Head of caudate nucleus (tissue), 42 donors: ENCODE measurements around the gene UHRF1.
"Not testable (repeated sequence)": the region's sequence is repeated elsewhere in the genome, so short reads cannot be mapped to it uniquely, and the experiment has no call there.

ENCODE experiments used
- DNase-seq, 42 donors: peaks; one replicate each; pipeline versions ENCODE4 v3.0.0 to v3.0.0-alpha.2; 2020 to 2021; ENCODE audit warnings: mixed read lengths in 7 of 42
- intact Hi-C: fragments of 100-400 bp; cut with DNase I; formaldehyde crosslinking; loops from one replicate; pipeline ENCODE4 v1.15.0; 2022

Gene UHRF1

DNA sequence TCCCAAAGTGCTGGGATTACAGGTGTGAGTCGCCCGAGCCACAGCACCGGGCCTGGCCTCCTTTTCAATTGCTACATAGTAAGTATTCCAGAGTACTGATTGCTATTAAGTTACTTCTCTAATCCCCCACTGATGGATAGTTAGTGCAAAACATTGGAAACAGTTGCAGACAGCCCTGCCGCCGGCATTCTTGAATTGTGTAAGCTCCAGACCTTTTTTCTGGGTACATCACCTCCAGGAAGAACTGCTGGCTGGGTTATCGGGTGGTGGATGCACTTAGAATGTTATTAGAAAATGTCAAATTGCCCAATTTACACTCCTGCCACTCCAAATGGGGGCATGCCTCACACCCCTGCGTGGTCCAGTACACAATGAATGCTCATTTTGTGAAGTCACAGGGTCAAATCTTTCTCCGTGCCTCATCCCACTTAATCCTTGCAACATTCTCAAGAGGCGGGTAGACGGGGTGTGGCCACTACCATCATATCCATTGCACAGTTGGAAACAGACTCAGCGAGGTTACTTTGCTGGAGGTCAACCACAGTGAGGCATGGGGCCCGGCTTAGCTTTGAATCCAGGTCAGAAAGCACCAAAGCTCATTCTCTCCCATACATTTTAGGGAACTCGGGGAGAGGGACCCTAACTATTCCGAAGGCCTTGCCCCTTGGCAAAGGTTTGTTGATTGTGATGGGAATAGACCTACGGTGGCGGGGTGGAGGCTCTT is 58.6 kb downstream of the UHRF1 start:
- intact Hi-C loops, result loop anchor here (5.0 kb wide), 1 partner anchor 64 kb away; no protein-coding TSS in a partner anchor
- peak in 1 of 42 donors; percentile 14 for DNase-seq

DNA sequence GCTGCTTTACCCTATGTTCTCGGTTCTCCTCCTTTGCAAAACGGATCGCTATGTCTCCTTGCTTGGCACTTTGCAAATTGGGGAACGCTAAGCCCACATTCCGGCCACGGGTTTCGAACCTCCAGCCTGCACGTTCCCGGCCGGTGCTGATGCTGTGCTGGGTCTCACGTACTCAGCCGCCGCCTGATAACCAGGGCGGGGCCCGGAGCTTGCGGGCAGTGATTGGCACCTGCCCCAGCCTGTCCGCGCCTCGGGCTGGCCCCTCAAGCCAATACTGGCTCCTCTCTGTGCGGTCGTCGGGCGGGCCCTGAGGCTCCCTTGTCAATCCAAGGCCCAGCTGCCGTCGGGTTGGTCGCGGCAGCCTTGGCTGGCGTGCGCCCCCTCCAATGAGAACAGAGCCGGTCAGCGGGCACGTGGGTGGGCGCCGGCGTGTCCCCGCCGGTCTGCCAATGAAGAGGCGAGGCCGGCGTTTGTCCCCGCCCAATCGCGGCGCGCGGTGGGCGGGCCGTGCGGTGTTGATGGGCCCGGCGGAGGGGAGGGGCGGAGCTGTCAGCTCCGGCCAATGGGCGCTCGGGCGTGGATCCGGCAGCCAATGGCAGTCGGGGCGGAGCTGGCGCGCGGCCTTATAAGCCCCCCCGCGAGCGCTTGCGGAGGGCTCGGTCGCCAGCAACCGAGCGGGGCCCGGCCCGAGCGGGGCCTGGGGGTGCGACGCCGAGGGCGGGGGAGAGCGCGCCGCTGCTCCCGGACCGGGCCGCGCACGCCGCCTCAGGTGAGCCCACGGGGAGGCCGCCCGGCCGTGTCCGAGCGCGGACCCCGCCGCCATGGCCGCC is 59.4 kb downstream of the UHRF1 start, which contains the start of gene KDM4B:
KDM4B (plus strand) TSS at position 652 of the 830 bp plus-strand sequence. CDS start 63,778 bp downstream, outside the sequence.
- intact Hi-C loops, result loop anchor here (5.0 kb wide), 1 partner anchor 64 kb away; no protein-coding TSS in a partner anchor

DNA sequence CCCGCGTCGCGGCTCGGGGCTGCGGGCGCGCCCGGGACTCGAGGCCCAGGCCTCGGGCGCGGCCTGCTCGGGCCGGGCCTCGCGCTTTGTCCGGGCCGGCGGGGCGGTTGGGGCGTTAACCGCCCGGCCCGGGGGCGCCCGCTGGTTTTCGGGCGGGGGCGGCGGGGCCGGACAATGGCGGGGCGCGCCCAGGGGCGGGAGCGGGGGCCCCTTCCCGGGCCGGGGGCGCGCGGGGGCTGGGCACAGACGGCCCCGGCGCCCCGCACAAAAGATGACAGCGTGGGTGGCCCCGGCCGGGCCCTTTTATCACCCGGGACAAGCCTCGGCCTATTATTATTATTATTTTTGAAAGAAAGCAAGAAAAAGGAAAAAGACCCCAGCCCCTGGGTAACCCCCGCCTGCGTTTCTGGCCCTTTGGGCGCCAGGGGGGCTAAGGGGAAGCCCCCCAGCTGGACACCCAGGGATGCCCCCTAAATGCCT is 60.0 kb downstream of the UHRF1 start:
- no peak for DNase-seq
- intact Hi-C loops, result loop anchor here (5.0 kb wide), 1 partner anchor 63 kb away; no protein-coding TSS in a partner anchor

More for the DNA sequence above, 59.4 kb downstream of the UHRF1 start, which contains the start of gene KDM4B:
- DNase-seq, result peak; percentile 97 to 100 (median 99)

DNA sequence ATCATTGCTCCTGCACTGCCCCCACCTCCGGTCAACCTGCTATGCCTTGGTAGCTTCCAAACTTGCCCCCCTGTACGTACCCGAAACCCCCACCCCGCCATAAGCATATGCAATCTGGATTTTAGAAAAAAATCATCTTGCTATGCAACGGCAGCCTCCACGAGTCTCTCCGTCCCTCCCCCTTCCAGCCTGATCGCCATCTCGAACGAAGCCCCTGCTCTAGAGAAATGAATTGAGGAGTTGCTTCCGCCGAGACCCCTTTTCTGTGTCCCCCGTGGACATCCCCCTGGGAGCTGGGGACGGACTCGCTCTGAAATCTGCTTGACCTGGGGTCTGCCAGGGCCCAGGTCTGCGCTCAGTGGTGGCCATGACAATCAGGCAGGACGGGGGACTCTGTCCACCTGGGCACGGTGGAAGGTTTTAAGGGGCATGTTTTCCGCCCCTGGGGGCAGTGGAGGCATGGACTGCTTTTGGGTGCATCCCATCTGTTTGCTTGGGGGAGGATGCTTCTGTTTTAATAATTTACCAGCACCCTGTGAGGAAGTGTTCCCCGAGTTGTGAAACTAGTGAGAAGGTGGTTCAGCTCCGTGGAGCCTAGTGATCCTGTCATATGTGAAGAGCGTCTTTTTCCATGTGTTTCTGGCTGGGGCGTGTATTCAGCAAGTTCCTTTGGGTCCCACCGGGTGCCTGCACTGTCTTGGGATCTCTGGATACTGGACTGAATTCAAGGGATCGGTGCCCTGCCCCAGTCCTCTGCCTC is 60.7 kb downstream of the UHRF1 start:
- peak in 18 of 42 donors; percentile 20 to 65 (median 39) for DNase-seq
- intact Hi-C loops, result loop anchor here (5.0 kb wide), 1 partner anchor 62 kb away; no protein-coding TSS in a partner anchor

DNA sequence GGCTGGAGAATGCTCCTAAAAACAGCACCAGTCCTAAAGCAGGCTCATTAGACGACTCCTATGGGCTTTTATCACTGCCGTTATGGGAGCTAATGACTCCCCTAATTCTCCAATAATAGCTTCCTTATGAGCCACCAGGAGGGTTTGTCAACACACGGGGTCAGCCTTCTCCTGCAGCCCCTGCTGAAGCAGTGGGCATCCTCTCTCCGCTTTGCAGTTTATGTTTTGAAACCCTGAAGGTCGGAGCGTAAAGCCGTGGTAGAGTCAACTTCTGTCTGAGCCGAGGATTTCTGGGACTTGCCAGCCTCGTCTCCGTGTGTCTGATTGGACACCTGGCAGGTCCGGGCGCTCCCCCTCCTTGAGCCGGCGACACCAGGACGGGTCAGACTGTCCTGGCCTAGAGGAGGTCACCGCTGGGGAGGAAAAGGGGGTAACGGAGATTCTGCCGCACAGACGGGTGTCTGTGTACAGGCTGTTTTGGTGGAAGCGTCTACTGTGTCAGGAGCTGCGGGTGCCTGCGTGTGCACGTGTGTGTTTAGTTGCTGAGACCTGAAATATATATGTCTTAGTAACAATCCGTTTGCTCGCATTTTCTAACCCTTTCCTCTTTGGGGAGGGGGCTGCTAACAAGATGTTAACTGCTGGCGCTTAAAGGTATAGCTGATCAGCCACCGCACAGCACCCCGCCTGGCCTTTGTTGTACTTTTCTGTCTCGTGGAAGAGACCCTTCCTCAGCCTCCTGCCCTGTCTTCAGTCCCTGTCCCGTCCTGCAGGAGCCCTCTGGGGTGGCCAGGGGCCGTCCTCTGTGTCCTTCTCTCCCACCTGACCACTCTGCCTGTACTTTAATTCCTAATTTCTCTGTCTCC is 61.5 kb downstream of the UHRF1 start:
- no peak for DNase-seq
- intact Hi-C loops, result no loop called here

DNA sequence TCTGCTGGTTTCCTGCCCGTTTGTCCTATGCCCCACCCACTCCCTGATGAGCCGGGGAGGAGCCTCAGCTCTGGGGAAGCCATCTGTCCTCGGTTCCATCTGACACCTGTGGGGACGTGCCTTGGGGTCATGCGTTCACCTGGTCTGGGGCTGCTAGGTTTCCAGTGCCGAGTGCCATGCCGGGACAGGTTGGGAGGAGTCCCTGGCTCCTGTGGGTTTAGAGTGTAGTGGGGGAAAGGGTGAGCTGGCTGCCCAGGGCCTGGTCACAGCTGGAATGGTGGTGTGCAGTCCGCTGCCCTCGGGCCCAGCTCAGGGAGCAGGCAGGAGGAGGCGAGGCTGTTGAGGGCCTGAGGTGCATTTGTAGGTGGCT is 62.1 kb downstream of the UHRF1 start:
- intact Hi-C loops, result no loop called here
- no peak for DNase-seq

DNA sequence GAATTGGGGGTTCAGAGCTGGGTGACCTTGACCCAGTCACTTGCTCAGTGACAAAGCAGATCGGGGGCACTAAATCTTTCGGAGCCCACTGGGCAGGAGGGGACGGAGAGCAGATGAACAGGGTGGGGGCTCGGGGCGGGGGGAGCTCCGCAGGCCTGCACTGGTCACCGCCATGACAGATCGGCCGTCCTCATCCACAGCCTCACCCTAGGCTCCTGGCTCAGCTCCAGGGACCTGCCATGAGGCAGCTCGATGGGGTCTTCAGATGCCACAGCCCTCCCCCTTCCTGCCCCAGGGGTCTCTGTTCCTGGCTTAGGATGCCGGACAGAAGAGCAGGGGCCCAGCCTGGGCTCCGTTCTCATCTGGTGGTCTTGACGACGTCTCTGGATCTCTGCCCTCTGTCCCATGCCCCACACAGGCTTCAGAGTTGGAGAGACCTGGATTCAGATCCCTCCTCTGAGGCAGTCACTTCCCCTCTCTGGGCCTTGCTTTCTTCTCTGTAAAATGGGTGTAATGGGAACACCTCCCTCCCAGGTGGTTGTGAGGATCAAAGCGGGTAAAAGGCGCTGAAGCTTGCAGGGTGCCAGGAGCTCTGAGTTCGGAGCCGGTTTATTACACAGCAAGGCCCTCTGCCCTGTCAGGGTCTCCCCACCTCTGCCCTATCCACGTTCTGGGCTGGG is 62.7 kb downstream of the UHRF1 start:
- intact Hi-C loops, result no loop called here
- no peak for DNase-seq

DNA sequence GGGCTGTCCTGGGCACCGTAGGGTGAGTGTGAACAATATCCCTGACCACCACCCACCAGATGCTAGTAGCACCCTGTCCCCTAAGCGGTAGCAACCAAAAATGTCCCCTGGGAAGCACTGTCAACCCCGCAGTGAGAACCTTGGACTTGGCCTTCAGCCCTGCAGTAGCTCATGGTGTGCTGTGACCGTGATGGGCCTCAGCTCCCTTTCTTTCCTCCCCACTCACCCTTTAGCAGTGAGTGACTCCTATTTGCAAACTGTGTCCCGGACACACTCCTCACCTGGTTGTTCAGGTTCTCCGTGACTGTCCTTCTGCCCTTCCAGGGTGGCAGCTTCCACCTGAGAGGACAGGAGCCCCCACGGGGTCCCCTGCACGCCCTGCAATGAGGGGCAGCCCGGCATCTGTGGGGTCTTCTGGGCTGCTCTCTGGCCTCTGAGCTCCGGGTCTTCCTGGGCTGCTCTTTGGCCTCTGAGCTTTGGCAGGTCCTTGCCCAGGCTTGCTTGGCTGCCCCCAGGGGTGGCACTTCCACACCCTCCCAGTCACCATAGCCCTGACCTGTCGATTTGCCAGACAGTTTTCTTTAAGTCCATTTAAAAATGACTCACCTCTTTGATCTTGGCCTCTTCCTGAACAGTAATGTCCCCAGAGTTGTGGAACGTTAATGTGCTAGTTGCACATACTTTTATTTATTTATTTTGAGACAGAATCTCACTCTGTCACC is 63.4 kb downstream of the UHRF1 start:
- DNase-seq, result no peak
- intact Hi-C loops, result no loop called here

DNA sequence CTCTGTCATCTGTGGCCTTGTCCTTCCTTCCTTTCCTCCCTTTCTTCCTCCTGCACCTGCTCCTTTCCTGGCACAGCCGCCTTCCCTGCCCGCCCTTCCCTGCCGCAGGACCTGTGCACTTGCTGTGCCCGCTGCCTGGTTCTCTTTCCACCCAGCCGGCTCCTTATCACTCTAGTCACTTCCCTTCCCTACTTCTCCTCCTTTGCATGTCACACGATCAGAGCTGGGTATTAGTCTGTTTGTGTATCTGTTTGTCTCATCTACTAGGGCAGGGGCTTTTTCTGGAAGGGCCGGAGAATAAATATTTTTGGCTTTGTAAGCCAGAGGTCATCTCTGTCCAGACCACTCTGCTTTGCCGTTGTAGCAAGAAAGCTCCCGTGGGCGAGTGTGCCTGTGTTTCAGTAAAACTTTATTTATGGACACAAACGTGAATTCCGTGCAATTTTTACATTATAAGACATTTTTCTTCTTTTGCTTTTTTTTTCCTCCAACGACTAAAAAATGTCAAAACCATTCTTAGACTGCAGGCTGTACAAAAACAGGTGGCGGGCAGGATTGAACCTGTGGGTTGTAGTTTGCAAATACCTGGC is 65.7 kb downstream of the UHRF1 start:
- DNase-seq, result no peak
- intact Hi-C loops, result no loop called here

DNA sequence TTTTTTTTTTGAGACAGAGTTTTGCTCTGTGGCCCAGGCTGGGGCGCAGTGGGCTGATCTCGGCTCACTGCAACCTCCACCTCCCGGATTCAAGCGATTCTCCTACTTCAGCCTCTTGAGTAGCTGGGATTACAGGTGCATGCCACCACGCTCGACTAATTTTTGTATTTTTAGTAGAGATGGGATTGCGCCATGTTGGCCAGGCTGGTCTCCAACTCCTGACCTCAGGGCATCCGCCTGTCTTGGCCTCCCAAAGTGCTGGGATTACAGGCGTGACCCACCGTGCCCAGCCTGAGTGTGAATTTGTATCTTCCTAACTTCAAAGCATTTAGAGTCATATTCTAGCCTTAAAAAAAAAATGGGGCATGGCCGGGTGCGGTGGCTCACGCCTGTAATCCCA is 66.3 kb downstream of the UHRF1 start:
- intact Hi-C loops, DNase-seq: not testable (repeated sequence)

DNA sequence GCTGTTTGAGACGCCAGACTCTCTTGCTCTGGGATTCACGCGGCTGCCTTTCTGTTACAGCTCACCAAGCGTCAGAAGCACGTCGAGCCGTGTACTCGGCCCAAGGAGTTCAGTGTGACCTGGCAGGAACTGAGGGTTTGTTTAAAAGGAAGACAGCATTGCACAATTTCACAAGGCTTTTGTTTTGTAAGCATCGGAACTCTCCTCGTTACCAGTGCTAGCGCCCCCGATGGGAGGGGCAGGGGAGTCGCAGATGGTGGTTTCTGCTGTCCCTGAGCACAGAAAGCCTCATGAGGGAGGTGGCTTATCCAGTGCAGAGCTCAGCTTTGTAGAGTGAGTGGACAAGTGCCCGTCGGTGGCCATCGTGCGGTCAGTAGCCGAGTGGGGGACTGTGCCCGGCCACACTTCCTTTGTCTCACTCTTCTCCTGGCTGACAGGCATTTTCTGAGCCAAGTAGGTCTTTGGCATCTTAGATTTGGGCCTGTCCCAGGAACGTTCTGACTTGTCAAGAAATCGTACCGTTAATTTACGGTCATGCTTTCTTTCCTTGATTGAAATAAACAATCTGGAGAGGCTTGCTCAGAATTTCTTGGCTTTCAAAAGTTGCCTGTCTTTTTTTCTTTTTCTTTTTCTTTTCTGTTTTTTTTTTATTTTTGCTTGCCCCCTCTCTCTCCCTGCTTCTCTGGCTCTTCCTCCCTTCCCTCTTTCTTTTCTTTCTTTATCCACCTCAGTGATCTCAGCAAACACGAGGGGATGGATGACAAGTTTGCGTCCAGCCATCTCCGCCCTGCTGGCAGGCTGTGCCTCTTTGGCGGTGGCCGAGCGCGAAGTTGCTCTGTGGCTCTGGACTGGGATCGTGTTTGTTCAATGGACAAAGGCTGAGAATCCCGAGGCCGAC is 67.3 kb downstream of the UHRF1 start:
- intact Hi-C loops, result no loop called here

DNA sequence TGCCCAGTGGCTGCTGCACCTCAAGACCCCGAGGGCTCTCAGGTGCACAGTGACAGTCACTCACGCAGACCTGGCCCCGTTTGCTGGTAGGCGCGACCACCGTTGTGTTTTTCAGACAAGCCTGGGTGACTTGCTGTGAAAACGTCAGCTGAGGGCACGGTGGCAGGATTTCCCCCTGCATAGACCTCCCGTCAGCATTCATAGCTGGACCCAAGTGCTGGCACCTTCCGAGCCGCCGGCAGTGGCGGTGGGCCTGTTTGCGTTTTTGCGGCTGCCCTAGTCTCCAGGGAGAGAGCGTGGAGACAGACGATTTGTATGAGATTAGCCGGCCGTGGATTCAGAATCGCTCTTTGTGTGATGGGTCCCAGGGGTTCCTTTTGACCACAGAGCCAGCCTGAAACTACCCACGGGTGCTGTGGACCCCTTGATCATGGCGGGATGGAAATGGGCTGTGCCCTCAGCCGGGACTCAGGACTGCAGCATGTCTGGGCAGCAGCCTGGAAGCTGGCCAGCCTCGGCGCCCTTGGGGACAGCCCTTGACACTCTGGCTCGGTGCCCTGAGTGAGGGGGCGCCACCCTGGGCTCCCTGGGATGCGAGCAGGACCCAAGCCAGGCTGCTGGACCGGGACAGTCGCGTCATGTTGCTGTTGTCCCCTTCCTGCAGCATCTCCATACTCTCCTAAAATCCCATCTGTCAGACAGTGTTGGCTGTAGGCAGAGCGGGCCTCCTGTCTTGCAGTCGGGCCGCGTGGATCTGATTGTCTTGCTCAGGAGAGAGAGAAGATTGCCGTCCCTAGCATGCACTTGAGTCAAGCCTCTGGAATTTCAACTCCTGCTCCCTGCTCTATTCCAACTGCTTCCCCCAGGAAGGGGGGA is 68.2 kb downstream of the UHRF1 start:
- intact Hi-C loops, result no loop called here
- DNase-seq, result peak in 3 of 42 donors; percentile 18 to 55 (median 34)

More for the DNA sequence above, 67.3 kb downstream of the UHRF1 start:
- DNase-seq, result peak in 39 of 42 donors; percentile 24 to 86 (median 54)

DNA sequence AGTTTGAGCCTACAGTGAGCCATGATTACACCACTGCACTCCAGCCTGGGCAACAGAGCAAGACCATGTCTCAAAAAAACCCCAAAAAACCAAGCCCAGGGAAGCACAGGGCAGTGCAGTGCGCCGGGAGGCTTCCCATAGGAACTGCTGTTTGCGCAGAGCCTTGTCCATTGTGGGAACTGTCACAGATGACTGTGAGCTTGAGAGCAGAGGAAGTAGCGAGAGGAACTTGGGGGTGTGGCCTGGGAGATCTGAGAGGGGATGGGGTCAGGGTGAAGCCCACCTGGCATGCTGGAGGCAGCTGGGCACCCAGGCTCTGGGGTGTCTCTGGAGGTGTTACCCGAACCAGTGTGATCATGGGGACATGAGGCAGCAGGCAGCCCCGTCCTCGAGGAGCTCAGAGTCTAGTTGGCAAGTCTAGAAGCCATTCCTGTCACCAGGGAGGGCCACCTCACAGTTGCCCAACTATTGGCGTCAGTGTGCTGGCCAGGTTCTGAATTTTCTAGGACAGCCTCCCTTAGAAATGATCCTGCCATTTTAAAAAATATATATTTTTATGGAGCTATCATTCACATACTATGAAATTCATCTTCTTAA is 70.0 kb downstream of the UHRF1 start:
- intact Hi-C loops, result no loop called here
- no peak for DNase-seq

DNA sequence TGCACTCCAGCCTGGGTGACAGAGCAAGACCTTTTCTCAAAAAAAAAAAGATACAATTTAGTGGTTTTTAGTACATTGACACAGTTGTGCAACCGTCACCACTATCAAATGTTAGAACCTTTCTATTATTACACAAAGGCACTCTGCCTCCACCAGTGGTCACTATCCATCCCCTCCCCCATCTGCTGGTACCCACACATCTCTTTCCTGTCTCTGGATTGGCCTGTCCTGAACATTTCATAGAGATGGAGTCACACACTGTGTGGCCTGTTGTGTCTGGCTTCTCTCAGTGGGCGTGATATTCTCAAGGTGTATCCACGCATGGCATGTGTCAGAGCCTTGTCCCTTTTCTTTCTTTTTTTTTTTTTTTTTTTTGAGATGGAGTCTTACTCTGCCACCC is 70.8 kb downstream of the UHRF1 start:
- DNase-seq, result no peak
- intact Hi-C loops, result no loop called here
